GM12872 (cell line): Measurements from ENCODE around the gene RNF31.

ENCODE experiments used
- TF ChIP-seq, protein P1 (sequence below): IDR thresholded peaks from 3 replicates; pipeline ENCODE4 v1.5.1; 2011; ENCODE audit warnings: low read depth, mild to moderate bottlenecking, low read length, moderate library complexity; ENCODE audit not compliant: insufficient read depth

RNF31 gene

DNA sequence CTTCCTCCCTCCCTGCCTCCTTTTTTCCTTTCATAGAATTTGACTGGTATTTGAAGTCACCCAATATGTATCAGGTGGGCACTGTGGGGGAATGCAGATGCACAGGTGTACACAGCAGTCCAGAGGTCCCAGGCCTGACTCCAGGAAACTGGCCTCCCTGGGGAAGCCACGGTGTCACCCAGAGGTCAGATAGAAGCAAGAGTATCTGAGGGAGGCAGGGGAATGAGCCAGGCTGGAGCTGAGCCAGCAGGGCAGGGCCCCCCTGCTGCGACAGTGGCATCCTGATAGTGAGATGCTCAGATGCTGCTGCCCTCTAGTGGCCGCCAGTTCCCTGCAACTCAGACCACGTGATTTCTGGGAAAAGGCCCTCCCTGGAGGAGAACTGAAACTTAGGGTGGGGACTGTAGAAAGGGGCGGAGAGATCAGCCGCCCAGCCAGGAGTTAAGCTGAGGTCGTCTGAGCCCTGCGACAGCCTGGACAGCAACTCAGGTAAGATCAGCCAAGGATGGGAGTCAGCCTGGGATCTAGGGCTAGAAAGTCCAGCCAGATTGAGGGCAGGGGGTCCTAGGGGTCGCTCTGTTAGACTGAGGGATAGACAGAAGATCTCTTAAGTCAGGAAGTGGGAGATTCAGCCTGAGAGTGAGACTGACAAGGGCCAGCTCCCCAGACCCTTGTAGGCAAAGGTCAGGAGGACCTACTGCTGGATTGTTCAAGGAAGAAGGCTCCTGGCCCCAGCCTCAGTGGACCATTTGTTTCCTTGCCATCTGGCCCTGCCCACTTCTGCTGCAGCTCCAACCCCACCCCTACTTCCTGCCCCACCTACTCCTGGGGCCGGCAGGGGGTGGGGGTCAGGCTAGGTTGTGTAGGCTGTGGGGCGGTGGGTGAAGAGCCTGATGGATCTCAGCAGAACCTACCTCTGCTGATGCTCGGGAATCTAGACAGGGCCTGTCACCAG, 13.8 kb downstream of the RNF31 start, which contains the start of gene IRF9:
Gene IRF9 (plus strand): TSS at position 416 of the 955 bp plus-strand sequence. CDS start 880 bp downstream, outside the sequence.
- TF ChIP-seq, protein P1, sequence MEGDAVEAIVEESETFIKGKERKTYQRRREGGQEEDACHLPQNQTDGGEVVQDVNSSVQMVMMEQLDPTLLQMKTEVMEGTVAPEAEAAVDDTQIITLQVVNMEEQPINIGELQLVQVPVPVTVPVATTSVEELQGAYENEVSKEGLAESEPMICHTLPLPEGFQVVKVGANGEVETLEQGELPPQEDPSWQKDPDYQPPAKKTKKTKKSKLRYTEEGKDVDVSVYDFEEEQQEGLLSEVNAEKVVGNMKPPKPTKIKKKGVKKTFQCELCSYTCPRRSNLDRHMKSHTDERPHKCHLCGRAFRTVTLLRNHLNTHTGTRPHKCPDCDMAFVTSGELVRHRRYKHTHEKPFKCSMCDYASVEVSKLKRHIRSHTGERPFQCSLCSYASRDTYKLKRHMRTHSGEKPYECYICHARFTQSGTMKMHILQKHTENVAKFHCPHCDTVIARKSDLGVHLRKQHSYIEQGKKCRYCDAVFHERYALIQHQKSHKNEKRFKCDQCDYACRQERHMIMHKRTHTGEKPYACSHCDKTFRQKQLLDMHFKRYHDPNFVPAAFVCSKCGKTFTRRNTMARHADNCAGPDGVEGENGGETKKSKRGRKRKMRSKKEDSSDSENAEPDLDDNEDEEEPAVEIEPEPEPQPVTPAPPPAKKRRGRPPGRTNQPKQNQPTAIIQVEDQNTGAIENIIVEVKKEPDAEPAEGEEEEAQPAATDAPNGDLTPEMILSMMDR: peak; percentile 90

DNA sequence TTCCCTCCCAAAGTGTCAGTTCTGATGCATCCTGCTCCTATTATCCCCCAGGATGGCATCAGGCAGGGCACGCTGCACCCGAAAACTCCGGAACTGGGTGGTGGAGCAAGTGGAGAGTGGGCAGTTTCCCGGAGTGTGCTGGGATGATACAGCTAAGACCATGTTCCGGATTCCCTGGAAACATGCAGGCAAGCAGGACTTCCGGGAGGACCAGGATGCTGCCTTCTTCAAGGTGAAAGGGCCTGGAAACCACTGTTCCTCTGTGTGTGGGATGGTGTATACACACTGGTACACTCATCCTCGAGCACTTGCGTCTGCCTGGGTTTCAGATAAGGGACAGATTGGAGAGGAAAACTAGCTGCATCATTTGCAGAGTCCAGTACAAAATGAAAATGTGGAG, 14.8 kb downstream of the RNF31 start:
- TF ChIP-seq, protein P1: no peak

- TF ChIP-seq, protein P1: no peak
Observed at GRCh38 chr14:24164518-24164991, 17.3 kb downstream of the RNF31 start.

DNA sequence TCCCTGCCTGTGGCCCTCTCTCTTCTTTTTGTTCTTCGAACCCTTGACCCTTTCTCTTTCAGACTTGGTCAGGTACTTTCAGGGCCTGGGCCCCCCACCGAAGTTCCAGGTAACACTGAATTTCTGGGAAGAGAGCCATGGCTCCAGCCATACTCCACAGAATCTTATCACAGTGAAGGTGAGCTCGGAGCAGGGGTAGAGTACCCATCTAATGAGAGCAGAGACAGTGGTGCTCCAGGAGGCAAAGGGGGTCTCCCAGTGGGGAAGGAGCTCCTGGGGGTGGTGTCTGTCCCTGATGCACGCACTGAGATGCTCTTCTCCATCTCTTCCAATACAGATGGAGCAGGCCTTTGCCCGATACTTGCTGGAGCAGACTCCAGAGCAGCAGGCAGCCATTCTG, 18.5 kb downstream of the RNF31 start:
- TF ChIP-seq, protein P1: no peak

GRCh38 chr14:24167469-24168114, 20.3 kb downstream of the RNF31 start:
- TF ChIP-seq, protein P1: no peak

DNA sequence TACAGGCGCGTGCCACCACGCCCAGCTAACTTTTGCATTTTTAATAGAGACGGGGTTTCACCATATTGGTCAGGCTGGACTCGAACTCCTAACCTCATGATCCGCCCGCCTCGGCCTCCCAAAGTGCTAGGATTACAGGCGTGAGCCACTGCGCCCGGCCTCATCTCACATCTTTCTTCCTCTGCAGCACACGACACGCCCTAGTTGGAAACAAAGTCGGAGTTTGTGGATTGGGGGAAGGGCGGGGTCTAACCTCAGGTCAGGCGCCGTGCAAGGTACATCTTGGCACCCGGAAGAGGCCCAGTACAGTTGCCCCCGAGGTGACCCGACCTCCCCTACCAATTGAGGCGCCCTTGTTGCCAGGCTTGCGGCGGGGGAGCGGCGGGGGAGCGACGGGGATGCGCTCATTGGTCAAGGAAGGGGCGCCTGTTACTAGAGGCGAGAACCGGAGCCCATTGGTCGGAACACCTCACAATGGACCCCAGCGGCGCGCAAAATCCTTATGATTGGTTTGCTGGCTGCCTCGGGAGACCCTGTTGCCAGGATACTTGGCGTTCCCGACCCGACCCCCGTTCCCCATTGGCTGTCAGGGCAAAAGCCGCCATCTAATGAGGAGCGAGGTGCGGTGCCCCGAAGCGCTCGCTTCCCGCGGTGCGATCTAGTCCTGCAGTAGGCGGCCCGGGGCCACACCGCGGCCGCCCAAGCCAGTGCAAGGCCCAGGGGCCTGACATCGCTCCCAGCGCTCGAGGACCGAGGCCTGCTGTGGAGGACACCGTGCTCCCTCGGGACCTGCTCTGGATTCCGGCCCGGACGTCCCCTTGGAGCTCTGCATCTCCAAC, 24.3 kb downstream of the RNF31 start, which contains the start of gene REC8:
Gene REC8 (plus strand): TSS at position 659 of the 839 bp plus-strand sequence. CDS start 473 bp downstream, outside the sequence.
- TF ChIP-seq, protein P1: no peak
